GM18907 (cell line): Measurements from ENCODE around the gene PIGC.

Source experiments
- ATAC-seq: cut with Tn5 transposase; IDR thresholded peaks from one replicate; pipeline ENCODE4 v1.9.1; 2021; ENCODE audit warnings: mild to moderate bottlenecking, moderate library complexity; ENCODE audit not compliant: unreplicated experiment

The PIGC gene

DNA sequence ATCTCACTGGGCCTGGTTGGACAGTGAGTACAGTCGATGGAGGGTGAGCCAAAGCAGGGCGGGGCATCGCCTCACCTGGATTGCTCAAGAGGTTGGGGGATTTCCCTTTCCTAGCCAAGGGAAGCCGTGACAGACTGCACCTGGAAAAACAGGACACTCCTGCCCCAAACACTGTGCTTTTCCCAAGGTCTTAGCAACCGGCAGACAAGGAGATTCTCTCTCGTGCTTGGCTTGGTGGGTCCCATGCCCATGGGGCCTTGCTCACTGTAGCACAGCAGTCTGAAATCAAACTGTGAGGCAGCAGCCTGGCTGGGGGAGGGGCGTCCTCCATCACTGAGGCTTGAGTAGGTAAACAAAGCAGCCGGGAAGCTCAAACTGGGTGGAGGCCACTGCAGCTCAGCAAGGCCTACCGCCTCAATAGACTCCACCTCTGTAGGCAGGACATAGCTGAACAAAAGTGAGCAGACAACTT is 12.1 kb downstream of the PIGC start:
- no peak for ATAC-seq

DNA sequence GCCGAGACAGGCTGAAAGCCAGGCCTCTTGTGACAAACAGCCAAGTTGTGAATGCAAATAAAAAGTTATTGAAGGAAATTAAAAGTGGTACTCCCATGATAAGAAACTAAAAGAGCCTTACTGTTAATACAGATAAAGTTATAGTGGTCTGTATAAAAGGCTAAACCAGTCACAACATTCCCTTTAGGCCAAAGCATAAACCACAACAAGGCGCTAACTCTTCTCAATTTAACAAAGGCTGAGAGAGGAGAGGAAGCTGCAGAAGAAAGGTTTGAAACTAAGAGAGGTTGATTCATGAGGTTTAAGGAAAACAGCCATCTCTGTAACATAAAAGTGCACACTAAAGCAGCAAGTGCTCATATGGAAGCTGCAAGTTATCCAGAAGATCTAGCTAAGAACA is 12.7 kb downstream of the PIGC start:
- ATAC-seq = no peak

DNA sequence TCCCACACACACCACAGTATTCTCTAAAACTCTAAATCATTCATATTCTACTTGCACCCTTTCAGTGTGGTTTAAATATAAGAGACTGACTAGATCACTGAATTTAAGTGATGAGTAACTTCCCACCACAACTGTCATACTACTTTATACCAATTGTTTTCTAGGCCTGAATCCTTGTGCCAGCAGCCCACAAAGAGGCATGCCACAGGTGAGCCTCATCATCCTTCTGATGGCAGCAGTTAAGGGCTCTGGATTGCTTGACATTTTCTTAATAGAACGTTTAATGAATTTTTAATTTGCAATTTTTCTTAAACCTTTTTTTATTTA is 13.8 kb downstream of the PIGC start:
- ATAC-seq = no peak

DNA sequence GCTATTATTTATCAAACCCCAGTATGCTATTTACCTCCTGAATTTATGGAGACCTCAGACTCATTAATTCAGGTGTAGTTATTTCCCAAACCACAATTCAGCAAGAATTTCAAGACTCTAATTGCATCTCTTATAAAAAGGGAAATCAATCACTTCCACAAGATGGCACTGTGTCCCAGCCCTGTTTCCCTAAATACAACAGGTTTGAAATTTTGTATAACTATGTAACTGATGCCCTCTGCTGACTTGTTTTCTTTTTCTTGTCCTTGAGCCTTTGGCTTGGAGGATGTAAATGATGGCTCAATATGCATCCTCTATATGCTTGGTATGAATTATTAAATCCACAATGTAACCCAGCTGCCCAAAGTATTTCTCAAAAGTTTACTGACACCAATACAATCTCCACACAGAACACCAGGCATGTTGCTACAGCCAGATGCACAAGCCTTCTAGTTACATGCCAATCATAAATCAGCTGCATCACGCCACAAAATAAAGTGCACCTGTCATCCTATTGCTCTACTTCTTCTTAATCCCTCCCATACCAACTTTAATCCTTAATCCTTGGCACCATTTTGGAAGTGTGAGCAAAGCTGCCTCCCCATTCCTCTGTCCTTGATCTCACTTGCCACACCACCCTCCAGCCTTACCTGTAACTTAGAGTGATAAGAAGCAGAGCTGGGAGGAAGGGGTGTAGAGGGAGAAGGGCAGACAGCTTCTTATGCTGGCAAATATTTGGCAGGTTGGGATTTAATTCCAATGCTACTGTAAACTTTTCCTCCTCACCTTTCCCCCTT is 14.3 kb downstream of the PIGC start:
- ATAC-seq = no peak

DNA sequence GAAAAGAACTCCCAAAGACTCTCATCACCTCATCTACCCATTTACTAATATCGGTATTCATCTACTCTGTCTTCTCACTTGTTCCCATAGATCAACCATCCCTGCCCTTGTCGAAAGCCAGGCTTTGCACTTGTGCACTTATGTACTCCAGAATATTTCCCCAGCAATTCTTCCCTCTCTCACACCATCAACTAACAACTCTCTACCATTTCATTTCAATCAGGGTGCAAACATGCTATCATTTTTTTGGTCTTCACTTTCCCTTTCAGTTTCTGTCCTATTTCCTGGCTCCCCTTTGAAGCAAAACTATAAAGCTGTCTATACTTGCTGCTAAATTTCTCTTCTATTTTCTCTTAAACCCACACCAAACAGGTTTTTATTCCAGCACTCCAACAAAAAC is 16.7 kb downstream of the PIGC start:
- ATAC-seq = no peak

DNA sequence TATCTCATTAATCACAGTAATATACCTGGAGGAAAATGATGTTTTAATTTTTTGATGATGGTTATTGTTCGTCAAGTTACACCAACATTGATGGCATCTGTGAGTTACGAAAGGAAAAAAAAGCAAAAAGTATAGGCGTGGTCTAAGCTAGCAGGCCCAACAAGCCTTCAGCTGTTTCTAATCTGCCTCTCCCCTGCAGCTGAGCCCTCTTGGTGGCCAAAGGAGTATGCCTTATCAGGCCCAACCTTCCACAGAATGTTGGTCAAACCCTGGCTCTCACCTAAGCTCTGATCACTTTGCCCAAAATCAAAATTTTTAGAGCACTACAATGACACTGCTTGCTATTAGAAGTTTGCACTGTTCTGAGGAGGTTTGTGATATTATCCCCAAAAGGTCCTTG is 18.5 kb downstream of the PIGC start:
- ATAC-seq = no peak

DNA sequence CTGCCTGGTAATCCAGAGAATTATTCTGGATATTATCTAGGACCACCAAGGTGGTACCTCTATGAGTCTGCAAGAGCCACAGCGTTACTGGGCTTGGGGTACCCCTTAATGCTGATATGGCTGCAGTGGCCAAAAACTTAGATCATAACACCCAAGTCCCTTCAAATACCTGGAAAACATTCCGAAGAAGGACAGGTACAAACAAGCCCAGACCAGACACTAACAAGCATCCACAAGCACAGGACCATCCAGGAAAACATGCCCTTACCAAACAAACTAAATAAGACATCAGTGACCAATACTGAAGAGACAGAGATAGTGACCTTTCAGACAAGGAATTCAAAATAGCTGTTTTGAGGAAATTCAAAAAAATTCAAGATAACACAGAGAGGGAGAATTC is 20.5 kb downstream of the PIGC start:
- no peak for ATAC-seq

DNA sequence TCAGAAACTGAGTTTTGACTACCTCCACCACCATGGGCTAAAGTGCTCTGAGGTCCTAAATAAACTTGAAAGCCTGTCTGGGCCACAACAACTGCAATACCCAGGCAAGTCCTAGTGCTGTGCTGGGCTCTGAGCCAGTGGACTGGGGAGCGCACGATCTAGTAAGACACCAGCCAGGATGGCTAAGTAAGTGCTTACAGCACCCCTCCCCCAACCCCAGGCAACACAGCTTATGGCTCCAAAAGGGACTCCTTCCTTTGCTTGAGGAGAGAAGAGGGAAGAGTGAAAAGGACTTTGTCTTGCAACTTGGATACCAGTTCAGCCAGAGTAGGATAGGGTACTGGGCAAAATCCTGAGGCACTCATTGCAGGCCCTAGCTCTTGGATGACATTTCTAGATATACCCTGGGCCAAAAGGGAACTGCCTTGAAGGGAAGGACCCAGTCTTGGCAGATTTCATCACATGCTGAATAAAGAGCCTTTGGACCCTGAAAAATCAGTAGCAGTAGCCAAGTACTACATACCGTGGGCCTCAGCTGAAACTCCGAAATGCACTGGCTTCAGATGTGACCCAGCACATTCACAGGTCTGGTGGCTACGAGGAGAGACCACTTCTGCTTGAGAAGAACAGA is 21.8 kb downstream of the PIGC start:
- ATAC-seq = no peak

DNA sequence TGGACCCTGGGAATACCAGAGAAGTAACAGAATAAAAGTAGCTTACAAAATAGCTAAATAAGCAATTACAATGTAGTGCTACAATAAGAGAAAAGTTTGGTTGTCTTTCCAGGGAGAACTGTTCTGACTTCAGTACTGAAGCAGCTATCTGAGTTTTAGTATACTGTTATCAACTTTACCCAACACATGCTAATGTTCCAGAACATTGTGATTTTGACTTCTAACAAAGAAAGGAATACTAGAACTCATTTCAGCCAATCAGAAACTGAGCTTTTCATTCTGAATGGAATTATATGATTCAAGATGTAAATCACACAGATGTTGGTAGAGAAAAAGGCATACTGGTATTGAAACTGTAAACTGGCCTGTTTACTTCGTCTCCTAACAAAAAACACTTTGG is 23.5 kb downstream of the PIGC start, which contains the start of gene C1orf105:
C1orf105 (plus strand) TSS at position 301 of the 400 bp plus-strand sequence. CDS start 201 bp downstream, outside the sequence.
- no peak for ATAC-seq

DNA sequence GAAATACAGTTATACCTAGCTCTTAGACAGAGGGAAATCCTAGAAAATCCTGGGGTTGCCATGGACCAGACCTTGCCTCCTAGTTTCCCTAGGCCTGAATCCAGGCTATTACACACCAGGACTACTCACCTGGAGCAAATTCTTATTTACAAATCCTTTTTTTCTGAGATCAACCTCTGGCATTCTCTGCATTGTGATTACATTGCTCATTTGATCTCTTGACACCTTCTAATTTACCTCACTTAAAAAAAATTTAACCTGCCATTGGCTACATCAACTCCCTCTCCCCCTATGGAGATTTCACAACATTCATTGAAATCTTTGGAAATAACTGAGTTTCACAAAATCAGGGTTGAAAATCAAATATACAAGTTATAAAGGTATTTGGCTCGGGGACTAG is 26.3 kb downstream of the PIGC start:
- no peak for ATAC-seq

DNA sequence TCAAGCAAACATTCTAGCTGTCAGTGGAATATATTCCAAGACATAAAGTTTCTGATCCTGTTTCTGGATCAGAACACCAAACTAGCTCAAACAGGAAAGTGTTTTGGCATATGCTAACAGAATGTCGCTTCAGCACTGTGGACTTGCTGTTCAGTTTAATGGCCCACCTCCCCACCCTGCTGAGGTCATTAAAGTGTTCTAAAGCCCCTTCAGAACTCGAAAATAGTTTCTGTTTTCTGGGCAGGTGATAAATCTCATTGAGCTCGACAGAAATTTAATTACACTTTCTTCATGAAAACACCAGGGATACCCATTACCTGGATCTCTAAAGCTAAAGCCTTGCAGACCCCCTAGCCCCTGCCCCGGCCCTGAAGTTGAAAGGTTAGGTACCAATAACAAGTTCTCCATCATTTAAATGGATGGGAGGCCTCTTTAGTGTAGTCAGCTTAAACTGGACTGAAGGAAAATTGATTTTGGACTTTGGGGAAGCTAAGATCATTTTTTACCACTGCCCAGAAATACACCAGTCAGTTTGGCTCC is 27.3 kb downstream of the PIGC start:
- ATAC-seq = no peak

DNA sequence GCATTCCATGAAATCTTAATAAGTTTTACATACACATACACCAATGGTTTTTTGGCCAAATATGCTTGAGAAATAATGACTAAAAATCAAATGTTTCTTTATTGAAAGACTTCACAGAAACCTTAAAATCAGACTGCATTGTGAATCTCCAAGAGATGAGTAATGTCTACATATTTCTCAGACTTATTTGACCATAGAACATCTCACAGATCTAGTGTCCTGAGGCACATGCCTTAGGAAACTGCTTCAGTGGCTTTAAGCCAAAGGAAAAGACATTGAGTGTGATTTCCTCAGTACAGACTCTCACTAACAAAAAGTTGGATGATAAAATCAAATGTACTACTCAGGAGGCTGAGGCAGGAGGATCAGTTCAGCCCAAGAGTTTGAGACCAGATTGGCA is 29.5 kb downstream of the PIGC start:
- ATAC-seq = no peak

DNA sequence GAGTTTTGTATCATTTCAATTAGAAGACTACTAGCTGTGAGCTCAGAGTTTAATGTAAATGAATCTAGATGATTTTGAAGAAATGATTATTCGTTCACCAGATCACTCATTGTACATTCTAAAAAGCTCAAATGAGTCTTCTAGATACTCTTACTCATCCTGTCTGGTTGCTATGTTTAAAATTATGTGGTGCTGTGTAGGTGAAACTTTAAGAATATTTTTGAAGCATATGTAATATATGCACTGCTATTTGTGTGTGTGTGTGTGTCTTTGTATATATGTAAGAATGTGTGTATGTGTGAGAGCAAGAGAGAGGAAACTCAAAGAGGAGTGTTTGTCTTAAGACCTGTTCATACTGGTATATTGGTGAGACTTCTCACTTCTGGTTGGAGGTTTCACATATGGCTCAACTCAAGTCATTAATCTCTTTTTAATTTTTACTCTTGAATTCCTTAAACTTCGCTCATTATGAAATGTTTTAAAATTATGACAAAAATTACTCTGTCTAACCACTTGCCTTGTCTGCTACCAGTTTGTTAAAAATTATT is 32.0 kb downstream of the PIGC start:
- no peak for ATAC-seq

DNA sequence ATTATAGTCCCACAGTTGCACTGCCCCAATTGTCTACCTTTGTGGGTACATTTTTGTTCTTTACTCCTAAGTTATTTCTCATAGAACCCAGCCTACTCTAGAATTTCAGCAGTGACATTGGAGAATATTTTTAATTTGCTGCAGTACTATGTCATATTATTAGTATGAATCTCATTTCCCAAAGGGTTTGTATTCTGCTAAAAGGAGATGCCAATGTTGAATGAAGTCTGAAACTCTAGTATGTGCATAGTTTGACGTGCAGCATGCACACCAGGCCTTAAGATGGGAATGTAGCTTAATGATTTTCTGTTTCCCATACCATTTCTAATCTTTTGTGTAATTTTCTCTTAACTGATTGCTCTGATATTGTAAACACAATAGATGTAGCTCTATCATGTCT is 33.8 kb downstream of the PIGC start:
- no peak for ATAC-seq

DNA sequence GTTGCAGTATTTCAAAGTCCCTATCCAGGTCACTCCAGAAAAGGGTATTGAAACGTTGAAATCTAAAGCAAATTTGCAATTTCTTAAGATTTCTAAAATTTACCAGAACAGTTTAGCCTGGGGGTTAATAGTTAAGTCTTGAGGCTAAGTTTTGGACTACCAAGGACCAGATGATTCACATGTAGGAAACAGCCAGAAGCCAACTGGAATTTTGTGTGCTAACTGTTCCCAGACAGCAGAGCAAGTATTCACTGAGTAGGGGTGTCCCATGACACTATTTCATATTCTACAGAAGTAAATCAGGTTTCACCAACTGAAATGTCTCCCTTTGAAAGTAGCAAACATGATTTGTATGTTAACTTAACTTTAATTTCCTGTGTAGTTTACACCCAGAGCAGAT is 34.9 kb downstream of the PIGC start:
- no peak for ATAC-seq

DNA sequence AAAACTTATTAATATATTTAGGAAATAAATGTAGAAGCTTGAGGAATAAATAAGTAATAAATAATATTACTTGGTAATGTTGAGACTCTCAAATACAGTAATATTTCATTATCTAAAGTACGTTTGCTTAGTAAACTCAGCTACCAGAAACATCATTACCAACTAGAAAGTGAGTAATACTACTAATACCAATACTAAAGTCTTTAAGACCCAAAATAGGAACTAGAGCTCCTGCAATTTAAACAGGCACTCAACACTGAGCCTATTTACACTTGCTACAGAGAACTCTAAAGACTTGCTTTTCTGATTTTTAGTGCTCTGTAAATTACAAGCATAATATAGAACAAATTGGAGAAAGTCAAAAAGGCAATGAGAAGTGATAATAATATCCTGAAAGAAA is 36.9 kb downstream of the PIGC start:
- ATAC-seq = no peak

DNA sequence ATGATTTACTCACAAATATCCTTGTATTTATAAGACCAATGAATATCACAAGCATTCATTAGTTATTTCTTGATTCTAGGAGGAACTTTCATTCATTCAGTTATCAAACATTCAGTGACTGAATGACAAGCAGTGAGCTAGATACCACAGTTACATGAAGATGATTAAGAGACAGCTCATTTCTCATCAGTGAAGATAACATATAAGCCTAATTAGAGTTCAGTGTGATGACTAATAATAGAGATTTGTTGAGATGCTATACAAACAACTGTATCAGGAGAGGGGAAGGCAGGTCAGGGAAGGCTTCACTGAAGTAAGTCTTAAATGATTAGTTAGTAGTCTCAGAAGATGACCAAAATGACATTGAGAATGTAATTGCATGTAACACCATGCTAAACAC is 38.0 kb downstream of the PIGC start:
- ATAC-seq = no peak

DNA sequence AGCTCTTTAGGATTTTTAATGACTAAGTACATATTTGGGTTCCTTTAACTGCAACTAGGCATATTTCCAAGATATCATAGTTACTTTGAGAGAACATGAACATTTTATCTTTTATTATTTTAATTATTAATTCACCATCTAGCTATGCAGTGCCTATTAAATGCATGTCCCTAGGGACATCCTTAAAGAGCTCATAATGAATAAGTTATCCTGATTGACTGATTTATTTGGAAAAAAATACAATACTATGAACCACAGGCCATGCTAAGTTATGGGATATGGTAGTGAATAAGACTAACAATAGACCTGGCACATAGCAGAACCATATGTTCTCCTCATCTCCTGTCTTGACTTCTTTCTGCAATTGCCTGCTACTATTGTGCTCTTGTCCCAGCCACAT is 39.7 kb downstream of the PIGC start:
- no peak for ATAC-seq

DNA sequence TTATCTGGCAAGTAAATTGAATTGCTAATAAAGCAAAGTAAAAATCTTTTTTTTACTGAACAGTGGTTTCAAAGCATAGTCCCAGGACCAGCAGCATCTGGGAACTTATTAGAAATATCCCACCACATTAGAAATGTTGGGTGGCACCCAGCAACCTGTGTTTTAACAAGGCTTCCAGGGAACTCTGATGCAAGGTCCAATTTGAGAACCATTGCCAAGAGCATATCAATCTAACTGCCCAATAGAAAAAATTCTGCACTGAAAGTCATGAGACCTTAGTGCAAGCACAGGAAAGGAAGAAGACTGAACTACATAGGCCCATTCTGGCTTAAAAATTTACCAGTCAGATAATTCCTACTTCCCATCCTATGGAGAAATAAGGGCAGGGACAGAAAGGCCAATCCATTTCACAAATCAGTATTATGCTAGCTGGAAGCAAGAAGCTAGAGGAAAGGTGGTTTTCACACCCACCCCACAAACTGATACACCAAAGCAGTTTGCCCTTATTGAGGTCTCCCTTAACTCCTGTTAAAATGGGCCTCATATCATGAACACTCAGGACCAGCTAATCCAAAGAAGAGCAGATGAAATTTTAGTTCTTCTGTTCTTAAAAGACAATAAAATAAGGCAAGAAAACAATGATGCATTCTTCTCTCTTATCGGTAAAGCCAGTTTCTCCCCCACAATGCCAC is 40.8 kb downstream of the PIGC start:
- no peak for ATAC-seq

DNA sequence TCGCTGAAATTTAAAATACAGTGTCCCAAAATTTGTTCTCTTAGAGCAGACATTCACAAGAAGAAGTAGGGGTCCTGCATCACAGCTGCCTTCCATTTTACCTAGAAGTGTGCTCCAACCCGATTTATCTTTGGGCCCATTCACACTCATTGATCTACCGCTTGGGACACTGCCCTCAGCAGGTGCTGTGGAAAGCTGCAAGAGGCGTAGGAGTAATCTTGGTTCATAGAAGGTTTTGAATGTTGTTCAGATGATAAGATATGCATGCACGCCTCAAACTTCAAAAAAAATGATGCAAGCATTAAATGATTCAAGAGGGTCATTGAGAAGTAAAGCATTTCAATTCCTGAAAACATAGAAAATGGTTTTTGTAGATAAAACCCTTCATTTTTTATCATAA is 42.0 kb downstream of the PIGC start:
- ATAC-seq = no peak

DNA sequence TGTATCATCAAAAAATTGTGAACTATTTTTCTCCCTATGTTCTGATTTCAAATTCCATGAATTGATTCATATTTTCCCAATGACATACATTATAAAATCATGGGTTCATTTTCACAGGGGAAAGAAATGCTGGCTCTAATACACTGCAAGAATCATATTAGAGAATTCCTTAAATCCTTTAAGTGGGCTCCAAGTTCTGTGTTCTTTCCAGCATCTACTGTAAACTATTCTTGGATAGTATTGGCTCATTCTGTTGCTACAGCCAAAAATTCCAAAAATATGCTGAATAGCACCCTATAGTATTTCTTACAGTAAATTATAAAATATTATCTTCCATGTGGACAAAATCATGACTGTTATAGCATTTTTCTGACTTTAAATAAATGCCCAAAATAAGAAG is 42.4 kb downstream of the PIGC start:
- ATAC-seq = no peak

DNA sequence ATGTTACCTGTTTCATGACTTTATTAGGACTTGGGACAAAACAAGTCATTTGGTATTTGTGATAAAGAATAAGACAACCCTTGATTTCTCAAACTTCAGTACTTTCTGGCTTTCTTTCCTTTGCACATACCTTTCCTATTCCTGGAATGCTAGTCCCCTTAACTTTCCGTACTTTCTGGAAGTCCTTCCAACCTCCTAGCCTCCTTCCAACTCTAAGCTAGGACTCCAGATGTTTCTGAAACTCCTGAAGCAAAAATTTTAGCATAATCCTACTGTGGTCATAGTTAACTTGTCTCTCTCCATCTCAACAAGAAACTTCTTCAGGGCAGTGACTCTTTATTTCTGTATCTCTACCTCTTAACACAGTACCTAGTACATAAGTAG is 43.2 kb downstream of the PIGC start:
- ATAC-seq = no peak
